T-helper 17 cell (primary cell): ENCODE measurements around the gene GALNT2. TPM values are rescaled to one million over a fixed set of nuclear protein-coding genes. Genes with fewer than 3 reads are reported as not detected.
A peak's percentile ranks its signal among the peaks of the same experiment; 100 is the strongest.

Experiments
- ATAC-seq: fragments of 150-1000 bp; cut with Tn5 transposase; 2 replicates; pipeline ENCODE4 v1.10.0; 2021; ENCODE audit warnings: mild to moderate bottlenecking, moderate library complexity
- DNase-seq, 3 donors: peaks; one replicate each; pipeline versions ENCODE4 v3.0.0 to v3.0.0-alpha.2; 2020 to 2021
- H3K9me3 ChIP-seq: one replicate; pipeline ENCODE4 v1.7.0; 2013; ENCODE audit warnings: low read length, mild to moderate bottlenecking; ENCODE audit not compliant: control insufficient read depth, poor library complexity, severe bottlenecking
- H3K27ac Mint-ChIP-seq: one replicate; pipeline ENCODE4 v1.8.0; 2022; ENCODE audit warnings: mild to moderate bottlenecking, moderate library complexity, mixed read lengths
- H3K27me3 Mint-ChIP-seq: one replicate; pipeline ENCODE4 v1.8.0; 2022; ENCODE audit warnings: mixed read lengths
- H3K36me3 Mint-ChIP-seq: one replicate; pipeline ENCODE4 v1.8.0; 2022; ENCODE audit warnings: low read depth, mixed read lengths
- H3K4me1 Mint-ChIP-seq: one replicate; pipeline ENCODE4 v1.8.0; 2022; ENCODE audit warnings: mild to moderate bottlenecking, mixed read lengths
- H3K4me3 Mint-ChIP-seq: one replicate; pipeline ENCODE4 v1.8.0; 2022; ENCODE audit warnings: mild to moderate bottlenecking, moderate library complexity, mixed read lengths
- total RNA-seq, 4 donors: library from RNA in 2 of 4; stranded (reverse) in 2 of 4; gene quantifications; one replicate each; pipeline ENCODE4 v1.2.3 and lab custom pipeline; 2022 to 2026

GALNT2 gene
- total RNA-seq, 2 donors from 2014 or later = 16.6 to 19.8 TPM

GRCh38 chr1:230264342-230264741, 197.3 kb downstream of the GALNT2 start:
- ATAC-seq = no peak
- no peak overlapping the region for H3K4me3 Mint-ChIP-seq
- H3K27me3 Mint-ChIP-seq = no peaks in the 10 kb centered on the region
- H3K4me1 Mint-ChIP-seq = peaks cover 8% of the 10 kb centered on the region
- no peak overlapping the region for H3K27ac Mint-ChIP-seq
- no peaks in the 10 kb centered on the region for H3K9me3 ChIP-seq
- no peak for DNase-seq
- H3K36me3 Mint-ChIP-seq = peaks cover 4% of the 10 kb centered on the region

- ATAC-seq (no peak), DNase-seq (no peak)
- H3K27ac Mint-ChIP-seq = no peak overlapping the region
- no peak overlapping the region for H3K4me3 Mint-ChIP-seq
- H3K4me1 Mint-ChIP-seq = peaks cover 10% of the 10 kb centered on the region
- H3K36me3 Mint-ChIP-seq = peaks cover 4% of the 10 kb centered on the region
- no peaks in the 10 kb centered on the region for H3K9me3 ChIP-seq
- H3K27me3 Mint-ChIP-seq = no peaks in the 10 kb centered on the region
These were observed 198.4 kb downstream of the GALNT2 start for GRCh38 chr1:230265200-230266115.

- H3K27ac Mint-ChIP-seq = no peak overlapping the region
These were observed 199.4 kb downstream of the GALNT2 start for GRCh38 chr1:230266456-230266855.

GRCh38 chr1:230267338-230268065, 200.5 kb downstream of the GALNT2 start:
- H3K9me3 ChIP-seq = no peaks in the 10 kb centered on the region
- H3K36me3 Mint-ChIP-seq = peaks cover 2% of the 10 kb centered on the region
- peaks cover 15% of the 10 kb centered on the region for H3K4me1 Mint-ChIP-seq
- no peak for DNase-seq
- no peak for ATAC-seq
- no peak overlapping the region for H3K4me3 Mint-ChIP-seq
- H3K27me3 Mint-ChIP-seq = no peaks in the 10 kb centered on the region
- peak overlapping the region; percentile 43 for H3K27ac Mint-ChIP-seq

More at GRCh38 chr1:230266456-230266855, 199.4 kb downstream of the GALNT2 start:
- no peak for ATAC-seq
- peaks cover 13% of the 10 kb centered on the region for H3K4me1 Mint-ChIP-seq
- DNase-seq = no peak
- no peaks in the 10 kb centered on the region for H3K27me3 Mint-ChIP-seq
- no peaks in the 10 kb centered on the region for H3K9me3 ChIP-seq
- H3K4me3 Mint-ChIP-seq = no peak overlapping the region
- H3K36me3 Mint-ChIP-seq = peaks cover 2% of the 10 kb centered on the region

GRCh38 chr1:230268371-230269170, 201.5 kb downstream of the GALNT2 start:
- Mint-ChIP-seq H3K4me3 (no peak overlapping the region), H3K27me3 (no peaks in the 10 kb centered on the region), H3K36me3 (peaks cover 2% of the 10 kb centered on the region), H3K4me1 (peaks cover 20% of the 10 kb centered on the region), H3K27ac (no peak overlapping the region)
- ATAC-seq (no peak), DNase-seq (no peak)
- H3K9me3 ChIP-seq = no peaks in the 10 kb centered on the region

DNA sequence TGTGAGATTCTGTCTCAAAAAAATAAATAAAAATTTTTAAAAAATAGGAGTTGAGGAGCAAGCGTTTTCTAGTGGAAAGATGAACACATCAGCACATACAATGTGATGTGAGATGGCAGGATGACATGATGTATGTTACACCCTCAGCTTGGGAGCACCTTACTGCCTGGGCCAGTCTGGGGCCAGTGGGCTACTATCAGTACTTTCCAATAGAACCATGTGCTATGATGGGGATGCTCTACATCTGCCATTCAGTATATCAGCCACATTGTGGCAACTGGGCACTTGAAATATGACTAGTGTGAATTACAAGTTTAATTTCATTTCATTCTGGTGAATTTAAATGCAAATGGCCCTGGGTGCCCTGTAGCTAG, 203.1 kb downstream of the GALNT2 start:
- Mint-ChIP-seq H3K27ac (no peak overlapping the region), H3K4me3 (peak overlapping the region; percentile 50), H3K36me3 (peaks cover 2% of the 10 kb centered on the region), H3K27me3 (no peaks in the 10 kb centered on the region), H3K4me1 (peaks cover 20% of the 10 kb centered on the region)
- H3K9me3 ChIP-seq = no peaks in the 10 kb centered on the region
- no peak for ATAC-seq
- DNase-seq = no peak

DNA sequence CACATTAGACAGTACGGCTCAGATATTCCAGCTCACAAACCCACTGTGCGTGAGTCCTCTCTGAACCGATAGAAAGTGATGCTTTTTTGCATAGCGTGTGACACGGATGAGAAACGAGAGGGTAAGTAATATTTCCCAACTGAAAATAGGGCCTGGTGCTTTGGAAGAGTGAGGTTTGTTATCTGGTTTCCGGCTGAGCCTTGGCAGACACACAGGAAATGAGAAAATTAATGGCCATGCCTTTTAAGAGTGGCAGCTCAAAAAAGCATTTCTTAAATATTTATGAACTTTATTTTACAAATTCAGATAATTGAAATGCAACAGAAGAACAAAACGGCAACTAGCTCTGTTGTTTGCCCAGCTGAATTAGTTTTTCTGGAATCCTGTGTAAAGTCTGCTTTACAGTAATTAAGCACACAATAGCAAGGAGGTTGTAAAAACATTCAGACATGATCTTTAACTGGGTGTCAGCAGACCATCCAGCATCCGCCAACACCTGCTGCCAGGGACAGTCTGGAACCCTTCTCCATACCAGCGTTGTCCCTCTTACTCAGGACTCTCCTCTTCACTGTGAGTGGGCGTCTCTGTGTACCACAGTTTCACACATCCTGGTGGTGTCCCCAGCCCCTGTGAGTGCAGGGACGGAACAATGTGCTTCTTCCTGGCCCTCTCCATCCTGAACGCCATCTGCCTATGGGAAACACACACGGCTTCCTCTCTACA, 203.7 kb downstream of the GALNT2 start:
- no peaks in the 10 kb centered on the region for H3K9me3 ChIP-seq
- DNase-seq (no peak), ATAC-seq (peak; percentile 41)
- peaks cover 20% of the 10 kb centered on the region for H3K4me1 Mint-ChIP-seq
- no peaks in the 10 kb centered on the region for H3K27me3 Mint-ChIP-seq
- peak overlapping the region; percentile 50 for H3K4me3 Mint-ChIP-seq
- H3K36me3 Mint-ChIP-seq = peaks cover 2% of the 10 kb centered on the region
- peak overlapping the region; percentile 59 for H3K27ac Mint-ChIP-seq

GRCh38 chr1:230271300-230272035, 204.4 kb downstream of the GALNT2 start:
- peak overlapping the region; percentile 78 for H3K4me3 Mint-ChIP-seq
- DNase-seq = no peak
- no peaks in the 10 kb centered on the region for H3K9me3 ChIP-seq
- no peak for ATAC-seq
- H3K27me3 Mint-ChIP-seq = no peaks in the 10 kb centered on the region
- H3K36me3 Mint-ChIP-seq = peaks cover 2% of the 10 kb centered on the region
- peaks cover 20% of the 10 kb centered on the region for H3K4me1 Mint-ChIP-seq
- H3K27ac Mint-ChIP-seq = peak overlapping the region; percentile 59

DNA sequence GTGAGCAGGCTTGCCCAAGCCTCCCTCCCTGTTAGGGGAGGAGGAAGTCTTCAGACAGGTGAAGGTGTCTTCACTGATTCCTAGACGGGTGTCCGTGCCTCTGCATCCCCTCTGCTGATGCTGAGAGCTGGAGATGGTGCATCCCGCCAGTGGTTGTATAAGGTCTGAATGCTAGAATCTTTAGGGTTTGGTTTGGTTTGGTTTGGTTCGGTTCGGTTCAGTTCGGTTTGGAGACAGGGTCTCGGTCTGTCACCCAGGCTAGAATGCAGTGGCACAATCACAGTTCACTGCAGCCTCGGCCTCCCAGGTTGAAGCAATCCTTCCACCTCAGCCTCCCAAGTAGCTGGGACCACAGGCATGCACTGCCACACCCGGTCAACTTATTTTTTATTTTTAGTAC, 205.5 kb downstream of the GALNT2 start:
- ATAC-seq (no peak), DNase-seq (no peak)
- Mint-ChIP-seq H3K36me3 (no peaks in the 10 kb centered on the region), H3K27ac (peak overlapping the region; percentile 41), H3K27me3 (no peaks in the 10 kb centered on the region), H3K4me3 (no peak overlapping the region), H3K4me1 (peaks cover 16% of the 10 kb centered on the region)
- no peaks in the 10 kb centered on the region for H3K9me3 ChIP-seq

DNA sequence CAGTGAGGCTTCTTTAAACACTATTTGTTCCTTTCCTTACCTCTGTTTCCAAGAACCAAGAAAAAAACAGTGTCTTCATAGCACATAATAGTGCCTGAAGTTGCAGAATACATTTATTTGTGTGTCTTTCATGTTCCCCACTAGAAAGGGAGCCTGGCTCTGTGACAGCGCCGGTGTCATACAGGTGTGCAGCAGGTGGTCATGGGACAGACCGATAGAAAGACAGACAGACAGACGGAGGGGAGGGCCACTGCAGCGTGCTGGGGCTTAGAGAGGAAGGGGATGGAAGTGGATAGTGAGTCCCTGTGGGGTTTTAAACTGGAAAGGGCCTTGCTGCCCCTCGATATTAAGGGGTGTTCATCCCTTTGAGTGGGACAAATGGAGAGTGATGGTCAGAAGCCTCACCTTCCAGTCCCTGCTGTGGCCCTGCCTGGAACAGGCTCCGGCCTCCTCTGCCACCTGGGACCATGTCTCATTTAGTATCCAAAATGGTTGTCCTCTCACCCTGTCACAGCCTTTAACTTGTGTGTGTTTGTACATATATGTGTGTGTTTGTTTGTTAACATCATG, 206.2 kb downstream of the GALNT2 start:
- Mint-ChIP-seq H3K36me3 (no peaks in the 10 kb centered on the region), H3K4me1 (peaks cover 16% of the 10 kb centered on the region), H3K4me3 (no peak overlapping the region), H3K27ac (peak overlapping the region; percentile 41), H3K27me3 (no peaks in the 10 kb centered on the region)
- DNase-seq = no peak
- H3K9me3 ChIP-seq = no peaks in the 10 kb centered on the region
- ATAC-seq = no peak

- DNase-seq (no peak), ATAC-seq (no peak)
- Mint-ChIP-seq H3K4me3 (peak overlapping the region; percentile 58), H3K36me3 (no peaks in the 10 kb centered on the region), H3K4me1 (peaks cover 16% of the 10 kb centered on the region), H3K27ac (peak overlapping the region; percentile 43), H3K27me3 (no peaks in the 10 kb centered on the region)
- H3K9me3 ChIP-seq = no peaks in the 10 kb centered on the region
These were observed 207.2 kb downstream of the GALNT2 start for GRCh38 chr1:230274254-230274653.

DNA sequence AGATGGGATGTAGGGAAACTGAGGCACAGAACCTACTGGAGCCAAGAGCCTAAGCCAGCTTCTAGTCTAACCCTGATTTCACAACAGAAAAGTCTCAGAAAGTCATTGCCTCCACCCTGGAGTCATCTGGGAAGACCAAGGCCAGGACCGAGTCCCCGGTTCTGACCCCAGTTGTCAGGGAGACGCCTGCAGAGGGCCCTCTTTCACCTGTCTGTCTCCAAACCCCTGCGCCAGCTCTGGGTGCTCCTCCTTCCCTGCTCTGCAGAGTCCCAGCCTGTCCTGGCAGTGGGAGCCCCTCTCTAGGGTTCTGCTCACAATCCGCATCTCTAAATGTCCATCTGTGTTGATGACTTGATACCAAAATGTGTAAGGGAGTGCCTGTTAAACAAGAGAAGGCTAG, 209.4 kb downstream of the GALNT2 start:
- H3K9me3 ChIP-seq = no peaks in the 10 kb centered on the region
- no peak overlapping the region for H3K27ac Mint-ChIP-seq
- H3K27me3 Mint-ChIP-seq = no peaks in the 10 kb centered on the region
- ATAC-seq = no peak
- no peak overlapping the region for H3K4me3 Mint-ChIP-seq
- no peak for DNase-seq
- no peaks in the 10 kb centered on the region for H3K36me3 Mint-ChIP-seq
- H3K4me1 Mint-ChIP-seq = peaks cover 12% of the 10 kb centered on the region
